HEK293T (cell line): ENCODE measurements around the gene GAR1.

Experiments
- CTCF ChIA-PET: fragments of 350-600 bp; formaldehyde crosslinking; extraction: SDS; loops from one replicate; lab custom pipeline; 2021; ENCODE audit warnings: antibody characterized with exemption, inconsistent platforms; lab: Yijun Ruan, JAX
- POLR2A ChIA-PET: fragments of 350-600 bp; formaldehyde crosslinking; extraction: SDS; loops from one replicate; lab custom pipeline; 2020; ENCODE audit warnings: antibody characterized with exemption, inconsistent platforms; lab: Yijun Ruan, JAX
- DNase-seq: peaks from one replicate; pipeline ENCODE4 v3.0.0; 2012; ENCODE audit warnings: mixed read lengths; ENCODE audit errors: extremely low spot score
- ARNT ChIP-seq: fragments of 450-650 bp; IDR thresholded peaks from 2 replicates; pipeline ENCODE4 v1.6.1; 2017; ENCODE audit warnings: mild to moderate bottlenecking
- BHLHE40 ChIP-seq: fragments of 450-650 bp; IDR thresholded peaks from 2 replicates; pipeline ENCODE4 v1.6.1; 2016; ENCODE audit warnings: mild to moderate bottlenecking, moderate library complexity, borderline replicate concordance
- CTBP1 ChIP-seq: fragments of 450-650 bp; IDR thresholded peaks from 2 replicates; pipeline ENCODE4 v1.6.1; 2016; ENCODE audit warnings: borderline replicate concordance
- ELF4 ChIP-seq: fragments of 450-650 bp; IDR thresholded peaks from 2 replicates; pipeline ENCODE4 v1.6.1; 2017; ENCODE audit warnings: antibody characterized with exemption
- FOXA1 ChIP-seq: fragments of 450-650 bp; IDR thresholded peaks from 2 replicates; pipeline ENCODE4 v1.6.1; 2016; ENCODE audit warnings: mild to moderate bottlenecking
- FOXK2 ChIP-seq: fragments of 450-650 bp; IDR thresholded peaks from 2 replicates; pipeline ENCODE4 v1.6.1; 2016; ENCODE audit warnings: mild to moderate bottlenecking
- FOXM1 ChIP-seq: fragments of 450-650 bp; IDR thresholded peaks from 2 replicates; pipeline ENCODE4 v1.6.1; 2017; ENCODE audit warnings: mild to moderate bottlenecking, borderline replicate concordance
- HDGF ChIP-seq: fragments of 450-650 bp; IDR thresholded peaks from 2 replicates; pipeline ENCODE4 v1.6.1; 2017; ENCODE audit warnings: antibody characterized with exemption, borderline replicate concordance
- L3MBTL2 ChIP-seq: fragments of 450-650 bp; conservative IDR thresholded peaks from 2 replicates; pipeline ENCODE4 v1.6.1; 2016; ENCODE audit warnings: mild to moderate bottlenecking
- LEF1 ChIP-seq: fragments of 450-650 bp; IDR thresholded peaks from 2 replicates; pipeline ENCODE4 v1.6.1; 2017; ENCODE audit warnings: mild to moderate bottlenecking, borderline replicate concordance
- NFRKB ChIP-seq: fragments of 450-650 bp; IDR thresholded peaks from 2 replicates; pipeline ENCODE4 v1.6.1; 2016; ENCODE audit warnings: mild to moderate bottlenecking, moderate library complexity
- SP1 ChIP-seq: fragments of 450-650 bp; IDR thresholded peaks from 2 replicates; pipeline ENCODE4 v1.6.1; 2017
- SUZ12 ChIP-seq: fragments of 450-650 bp; IDR thresholded peaks from 2 replicates; pipeline ENCODE4 v1.6.1; 2016; ENCODE audit warnings: mild to moderate bottlenecking
- TARDBP ChIP-seq: fragments of 450-650 bp; IDR thresholded peaks from 2 replicates; pipeline ENCODE4 v1.6.1; 2016
- ZNF384 ChIP-seq: fragments of 450-650 bp; IDR thresholded peaks from 2 replicates; pipeline ENCODE4 v1.6.1; 2016
- TF ChIP-seq, protein P1 (sequence below): fragments of 450-650 bp; IDR thresholded peaks from 2 replicates; pipeline ENCODE4 v1.6.1; 2016

Gene GAR1

DNA sequence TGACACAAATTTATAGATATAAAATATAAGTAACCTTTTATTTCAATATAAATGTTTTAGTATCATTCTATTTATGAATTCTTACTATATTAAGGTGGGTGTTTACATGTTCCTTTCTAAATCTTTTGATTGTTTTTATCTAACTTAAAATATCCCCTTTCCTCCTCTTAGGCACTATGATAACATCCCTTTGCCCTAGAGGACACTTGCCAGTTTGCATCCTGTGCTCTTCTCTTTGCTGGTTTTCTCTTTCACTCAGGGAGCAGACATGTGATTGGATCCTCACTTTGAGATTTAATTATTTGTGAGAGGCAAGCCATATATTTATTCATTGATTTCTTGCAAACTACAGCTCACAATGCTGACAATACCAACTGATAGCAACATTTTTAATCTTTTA is 48.6 kb downstream of the GAR1 start:
- POLR2A ChIA-PET, result no interaction called here

DNA sequence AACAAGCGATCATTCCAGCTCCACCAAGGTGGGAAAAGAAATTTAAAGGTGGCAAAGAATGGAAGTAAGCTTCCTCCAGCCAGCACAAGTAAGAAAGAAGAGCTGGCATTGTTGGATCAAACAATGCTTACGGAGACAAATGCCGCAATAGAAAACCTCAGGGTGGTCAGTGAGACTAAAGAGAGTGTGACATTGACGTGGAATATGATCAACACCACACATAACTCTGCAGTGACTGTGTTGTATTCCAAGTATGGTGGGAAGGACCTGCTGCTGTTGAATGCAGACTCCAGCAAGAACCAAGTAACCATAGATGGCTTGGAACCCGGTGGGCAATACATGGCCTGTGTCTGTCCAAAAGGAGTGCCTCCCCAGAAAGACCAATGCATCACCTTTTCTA is 54.5 kb downstream of the GAR1 start:
- no peak for DNase-seq
- ChIA-PET CTCF (no interaction called here), POLR2A (no interaction called here)
- TF ChIP-seq ARNT (no peak), TARDBP (no peak), ZNF384 (no peak), HDGF (no peak), NFRKB (no peak), L3MBTL2 (no peak), FOXM1 (no peak), SUZ12 (no peak), LEF1 (no peak), BHLHE40 (no peak), CTBP1 (no peak), FOXK2 (no peak), SP1 (no peak), ELF4 (no peak), FOXA1 (no peak)
- TF ChIP-seq, protein P1, sequence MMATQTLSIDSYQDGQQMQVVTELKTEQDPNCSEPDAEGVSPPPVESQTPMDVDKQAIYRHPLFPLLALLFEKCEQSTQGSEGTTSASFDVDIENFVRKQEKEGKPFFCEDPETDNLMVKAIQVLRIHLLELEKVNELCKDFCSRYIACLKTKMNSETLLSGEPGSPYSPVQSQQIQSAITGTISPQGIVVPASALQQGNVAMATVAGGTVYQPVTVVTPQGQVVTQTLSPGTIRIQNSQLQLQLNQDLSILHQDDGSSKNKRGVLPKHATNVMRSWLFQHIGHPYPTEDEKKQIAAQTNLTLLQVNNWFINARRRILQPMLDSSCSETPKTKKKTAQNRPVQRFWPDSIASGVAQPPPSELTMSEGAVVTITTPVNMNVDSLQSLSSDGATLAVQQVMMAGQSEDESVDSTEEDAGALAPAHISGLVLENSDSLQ, result no peak

More for the DNA sequence above, 48.6 kb downstream of the GAR1 start:
- TF ChIP-seq, protein P1, result no peak
- TF ChIP-seq FOXA1 (no peak), BHLHE40 (no peak), HDGF (no peak)
- CTCF ChIA-PET, result no interaction called here
- DNase-seq, result no peak

DNA sequence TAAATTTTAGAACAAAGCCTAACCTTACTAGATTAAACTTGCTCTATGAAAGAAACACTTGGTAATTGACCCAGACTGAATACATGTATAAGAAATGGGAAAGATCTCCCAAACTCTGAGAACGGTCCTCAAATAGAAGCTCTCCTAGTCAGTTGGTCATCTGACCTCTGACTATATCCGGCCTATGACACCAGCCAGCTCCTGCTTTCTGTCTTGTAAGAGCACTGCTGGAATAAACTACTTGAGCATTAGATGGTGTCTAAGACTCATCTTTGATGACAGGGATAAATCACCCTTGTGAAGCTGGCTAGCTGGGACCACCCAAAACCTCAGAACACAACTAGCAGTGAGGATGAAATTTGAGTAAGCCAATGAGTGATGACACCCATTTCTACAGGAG is 56.5 kb downstream of the GAR1 start:
- ChIA-PET CTCF (no interaction called here), POLR2A (no interaction called here)
- TF ChIP-seq SP1 (no peak), FOXA1 (no peak), FOXK2 (no peak), L3MBTL2 (no peak), SUZ12 (no peak), NFRKB (no peak), LEF1 (no peak), ZNF384 (no peak), ARNT (no peak), HDGF (no peak), BHLHE40 (no peak), ELF4 (no peak), CTBP1 (no peak)
- TF ChIP-seq, protein P1, result no peak
- DNase-seq, result no peak

DNA sequence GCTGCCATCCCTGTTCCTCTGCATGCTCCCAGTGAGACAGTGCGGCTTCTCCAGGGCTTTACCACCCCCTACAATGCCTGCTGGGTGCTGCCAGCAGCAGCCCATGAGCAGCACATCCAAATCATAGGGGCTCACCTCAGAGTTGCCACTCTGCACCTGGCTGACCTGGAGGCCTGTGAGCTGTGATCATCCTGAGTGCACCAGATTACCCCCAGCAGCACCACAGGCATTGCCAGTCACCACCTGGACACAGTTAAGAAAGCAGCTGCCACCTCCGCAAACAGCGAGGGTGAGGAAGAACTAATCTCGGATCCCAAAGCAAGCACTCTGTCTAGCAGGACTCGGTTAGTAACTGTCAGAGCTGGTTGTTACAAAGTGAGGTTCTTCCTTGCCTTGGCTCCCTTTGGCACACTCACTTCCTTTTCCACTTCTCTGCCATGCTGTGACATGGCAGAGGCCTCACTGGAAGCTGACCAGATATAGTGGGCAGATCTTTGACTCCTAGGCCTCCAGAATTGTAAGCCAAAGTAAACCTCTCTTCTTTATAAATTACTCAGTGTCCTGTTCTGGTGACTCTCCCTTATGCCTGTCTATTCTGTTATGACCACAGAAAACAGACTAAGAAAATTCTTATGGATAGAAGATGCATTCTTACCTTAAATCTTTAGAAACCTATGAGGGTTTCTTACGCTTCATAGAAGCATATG is 57.5 kb downstream of the GAR1 start:
- ChIA-PET POLR2A (no interaction called here), CTCF (no interaction called here)
- DNase-seq, result no peak
- TF ChIP-seq BHLHE40 (no peak), ELF4 (no peak), ZNF384 (no peak), CTBP1 (no peak), SP1 (no peak), SUZ12 (no peak), TARDBP (no peak), NFRKB (no peak), ARNT (no peak), FOXA1 (no peak), HDGF (no peak), LEF1 (no peak), FOXK2 (no peak)
- TF ChIP-seq, protein P1, result no peak

DNA sequence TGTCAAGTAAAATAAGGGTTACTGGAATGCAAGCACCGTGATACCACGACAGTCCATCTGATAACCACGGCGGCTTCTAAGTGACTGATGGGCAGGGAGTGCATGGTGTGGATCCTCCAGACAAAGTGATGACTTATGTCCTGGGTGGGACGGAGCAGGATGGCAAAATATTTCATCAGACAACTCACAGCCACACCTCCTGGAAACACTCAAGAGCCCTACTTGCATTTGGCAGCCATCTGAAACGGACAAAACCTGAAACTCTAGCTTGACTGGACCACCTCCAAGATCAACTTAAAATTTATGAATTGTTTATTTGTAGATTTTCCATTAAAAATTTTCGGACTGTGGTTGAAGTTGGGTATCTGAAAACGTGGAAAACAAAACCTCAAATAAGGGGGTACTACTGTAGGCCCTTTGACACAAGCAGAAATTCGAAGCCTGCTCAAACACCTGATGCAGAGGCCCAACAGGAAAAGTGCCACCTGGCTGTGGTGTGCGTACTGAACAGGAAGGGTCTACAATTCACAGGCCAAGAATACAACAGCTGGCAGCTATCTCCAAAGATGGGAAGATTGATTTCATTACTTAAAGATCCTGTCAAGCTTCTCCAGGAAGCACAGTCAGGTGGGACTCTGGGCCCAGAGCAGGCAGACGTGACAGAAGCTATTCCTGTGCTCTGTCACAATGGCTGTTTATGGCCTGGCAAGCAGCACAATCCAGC is 58.4 kb downstream of the GAR1 start:
- ChIA-PET CTCF (no interaction called here), POLR2A (no interaction called here)
- no peak for DNase-seq
- no peak for TF ChIP-seq TARDBP
- TF ChIP-seq ZNF384, result no peak
- no peak for TF ChIP-seq CTBP1
- TF ChIP-seq NFRKB, result no peak
- no peak for TF ChIP-seq FOXK2
- no peak for TF ChIP-seq HDGF
- TF ChIP-seq LEF1, result no peak
- no peak for TF ChIP-seq L3MBTL2
- no peak for TF ChIP-seq SP1
- no peak for TF ChIP-seq FOXA1
- TF ChIP-seq ELF4, result no peak
- TF ChIP-seq FOXM1, result no peak
- TF ChIP-seq SUZ12, result no peak
- TF ChIP-seq, protein P1, result no peak
- no peak for TF ChIP-seq BHLHE40
- no peak for TF ChIP-seq ARNT
